NCI-H187 treated with DMSO at 0.1 percent for 48 hours (cell line): ENCODE results near the gene CFAP157.

Experiments used
- DNase-seq: peaks from one replicate; lab custom pipeline; 2025; lab: John Stamatoyannopoulos, UW

Gene CFAP157

DNA sequence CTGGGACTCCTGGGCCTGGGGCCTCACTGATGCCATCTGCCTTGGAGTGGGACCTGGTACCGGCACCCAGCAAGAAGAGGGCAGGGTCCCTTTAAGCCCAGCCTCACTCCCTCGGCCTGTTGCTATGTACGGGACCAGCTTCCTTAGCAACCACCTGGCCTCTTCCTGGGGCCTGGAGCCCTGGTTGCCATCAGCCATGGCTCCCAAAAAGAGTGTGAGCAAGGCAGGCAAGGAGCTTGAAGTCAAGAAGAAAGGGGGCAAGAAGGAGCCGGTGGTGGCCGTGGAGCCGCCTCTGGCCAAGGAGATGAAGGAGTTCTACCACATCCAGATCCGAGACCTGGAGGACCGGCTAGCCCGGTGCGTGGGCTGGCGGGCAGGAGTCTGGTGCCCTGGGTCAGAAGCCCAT lies at the start of gene CFAP157:
CFAP157 (plus strand) TSS at position 153 of the 406 bp plus-strand sequence; CDS start at position 197, 44 bp downstream.
- no peak for DNase-seq

GRCh38 chr9:127658428-127658827 lies 48.4 kb upstream of the CFAP157 start:
- DNase-seq = no peak

DNA sequence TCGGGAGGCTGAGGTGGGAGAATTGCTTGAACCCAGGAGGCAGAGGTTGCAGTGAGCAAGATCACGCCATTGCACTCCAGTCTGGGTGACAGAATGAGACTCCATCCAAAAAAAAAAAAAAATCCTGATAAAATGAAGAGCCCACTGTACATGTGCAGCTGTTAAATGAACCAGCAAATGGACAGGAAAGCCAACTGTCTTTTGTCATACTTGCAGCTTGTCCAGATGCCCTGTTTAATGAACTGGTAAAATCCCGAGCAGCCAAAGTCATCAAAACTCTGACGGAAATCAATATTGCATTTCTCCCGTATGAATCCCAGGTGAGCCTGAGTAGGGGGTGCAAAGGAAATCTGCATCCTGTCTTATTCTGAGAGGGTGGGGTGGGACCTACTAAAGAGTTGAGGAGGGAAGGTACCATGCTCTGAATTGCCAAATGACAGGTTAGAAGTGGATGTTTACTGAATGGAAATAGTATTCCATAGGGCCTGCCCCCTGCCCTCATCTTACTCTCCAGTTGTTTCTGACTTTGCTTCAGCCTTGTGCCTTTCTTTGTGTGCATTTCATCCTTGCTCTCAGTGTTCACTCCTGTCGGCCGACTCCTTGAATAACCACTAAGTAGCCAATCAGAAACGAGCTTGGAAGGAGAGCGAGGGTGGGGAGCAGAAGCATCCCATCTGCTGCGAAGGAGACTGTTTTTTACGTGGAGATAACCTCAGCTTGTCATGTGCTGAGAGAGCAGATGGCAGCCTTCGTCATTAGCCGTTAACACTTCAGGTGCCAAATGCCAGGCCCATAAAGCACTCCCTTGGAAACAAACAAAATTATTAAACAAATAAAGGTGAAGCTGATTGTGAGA lies 45.7 kb upstream of the CFAP157 start:
- no peak for DNase-seq

GRCh38 chr9:127662617-127663016 lies 44.2 kb upstream of the CFAP157 start:
- no peak for DNase-seq

DNA sequence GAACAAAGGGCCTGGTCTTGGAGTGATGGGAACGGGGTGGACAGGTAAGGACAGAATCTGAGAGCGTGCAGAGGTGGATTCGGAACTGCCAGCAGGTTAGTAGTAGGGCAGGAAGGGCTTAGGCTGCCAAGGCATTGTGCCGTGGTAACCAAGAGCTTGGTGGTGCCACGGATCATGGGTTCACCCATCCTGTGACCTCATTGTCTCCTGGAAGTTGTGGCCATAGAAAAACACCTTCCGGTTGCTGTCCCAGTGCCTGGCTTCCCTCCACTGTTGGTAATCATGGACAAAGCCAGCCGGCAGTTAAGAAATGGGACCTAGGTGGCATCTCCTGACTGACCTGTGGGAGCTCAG lies 42.5 kb upstream of the CFAP157 start:
- no peak for DNase-seq

GRCh38 chr9:127664678-127665507 lies 41.9 kb upstream of the CFAP157 start:
- no peak for DNase-seq

GRCh38 chr9:127667127-127667844 lies 39.5 kb upstream of the CFAP157 start:
- no peak for DNase-seq

DNA sequence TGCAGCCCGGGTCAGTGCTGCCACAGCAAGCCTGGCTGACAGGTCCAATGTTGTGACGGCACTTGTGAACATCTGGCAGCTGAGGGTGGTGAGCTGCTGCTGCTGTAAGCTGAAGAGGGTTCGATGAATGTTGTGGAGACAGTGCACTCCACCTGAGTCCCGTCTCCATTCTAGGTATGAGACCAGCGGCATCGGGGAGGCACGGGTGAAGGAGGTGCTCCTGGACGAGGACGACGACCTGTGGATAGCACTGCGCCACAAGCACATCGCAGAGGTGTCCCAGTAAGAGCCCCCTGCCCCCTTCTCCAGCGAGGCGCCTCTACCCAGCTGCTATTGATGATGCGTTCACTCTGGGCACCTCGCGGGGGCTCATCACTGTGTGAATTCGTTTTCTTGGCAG lies 38.9 kb upstream of the CFAP157 start:
- no peak for DNase-seq

DNA sequence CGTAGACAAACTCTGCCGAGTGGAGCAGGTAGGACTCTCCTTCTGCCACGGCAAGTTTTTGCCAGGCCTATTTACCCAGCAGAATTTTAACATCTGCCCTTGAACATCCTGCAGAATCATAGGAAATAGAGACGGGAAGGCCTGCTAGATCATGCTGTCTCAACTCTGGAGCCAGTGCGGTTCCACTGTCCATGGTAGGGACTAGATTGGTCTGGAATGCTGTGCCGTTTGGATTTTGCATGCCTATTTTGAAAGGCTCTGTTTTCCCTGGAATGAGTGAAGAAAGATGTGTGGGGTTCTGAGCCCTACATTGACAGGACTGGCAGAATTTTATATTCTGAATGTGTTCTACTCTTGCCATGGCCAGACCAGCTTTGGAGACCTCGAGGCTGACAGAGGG lies 33.6 kb upstream of the CFAP157 start:
- no peak for DNase-seq

DNA sequence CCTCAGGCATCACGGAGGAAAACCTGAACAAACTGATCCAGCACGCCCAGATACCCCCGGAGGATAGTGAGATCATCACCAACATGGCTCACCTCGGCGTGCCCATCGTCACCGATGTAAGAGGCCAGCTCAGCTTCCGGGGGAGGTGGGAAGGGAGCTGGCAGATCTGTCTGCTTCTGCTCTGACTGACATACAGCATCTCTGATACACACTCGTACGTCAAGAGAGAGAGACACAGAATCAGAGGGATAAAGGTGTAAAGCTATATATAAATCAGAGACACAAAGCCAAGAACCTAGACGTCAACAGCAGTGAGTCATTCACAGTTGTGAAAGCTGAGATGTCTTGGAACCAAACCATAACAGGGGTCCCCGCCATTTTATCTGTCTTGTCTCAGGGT lies 30.1 kb upstream of the CFAP157 start:
- DNase-seq = no peak

GRCh38 chr9:127679506-127679905 lies 27.3 kb upstream of the CFAP157 start:
- DNase-seq = no peak

DNA sequence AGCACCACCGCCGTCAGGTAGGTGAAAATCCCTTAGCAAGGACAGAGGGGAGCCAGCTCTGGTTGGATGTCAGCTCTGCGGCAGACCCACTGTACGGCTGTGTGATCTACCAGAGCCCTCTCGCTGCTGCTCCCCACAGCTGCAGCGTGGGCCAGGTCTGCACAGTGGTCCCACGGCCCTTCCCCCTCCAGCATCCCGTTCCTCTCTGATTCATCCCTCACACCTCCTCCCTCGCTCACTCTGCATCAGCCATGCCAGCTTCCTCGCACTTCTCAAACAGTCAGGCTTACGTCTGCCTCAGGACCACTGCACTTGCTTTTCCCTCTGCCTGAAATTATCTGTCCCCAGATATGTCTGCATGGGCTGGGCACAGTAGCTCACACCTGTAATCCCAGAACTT lies 26.6 kb upstream of the CFAP157 start:
- no peak for DNase-seq

DNA sequence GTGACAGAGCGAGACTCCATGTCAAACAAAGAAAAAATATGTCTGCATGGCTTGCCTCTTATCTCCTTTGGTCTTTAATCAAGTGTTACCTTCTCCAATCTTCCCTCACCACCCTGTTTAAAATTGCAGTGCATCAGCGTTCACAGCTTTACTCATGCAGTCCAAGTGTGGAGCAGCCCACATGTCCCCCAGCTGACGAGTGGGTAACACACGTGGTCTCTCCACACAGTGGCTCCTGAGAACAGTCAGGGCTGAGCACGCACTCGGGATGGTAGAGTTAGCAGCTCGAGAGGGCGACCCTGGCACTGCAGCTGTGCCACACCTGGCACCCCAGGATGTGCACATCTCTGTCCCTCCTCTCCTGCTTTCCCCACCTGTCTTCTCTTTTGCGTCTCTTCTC lies 25.9 kb upstream of the CFAP157 start:
- no peak for DNase-seq

- no peak for DNase-seq
Observed at GRCh38 chr9:127682351-127683136, 24.2 kb upstream of the CFAP157 start.

DNA sequence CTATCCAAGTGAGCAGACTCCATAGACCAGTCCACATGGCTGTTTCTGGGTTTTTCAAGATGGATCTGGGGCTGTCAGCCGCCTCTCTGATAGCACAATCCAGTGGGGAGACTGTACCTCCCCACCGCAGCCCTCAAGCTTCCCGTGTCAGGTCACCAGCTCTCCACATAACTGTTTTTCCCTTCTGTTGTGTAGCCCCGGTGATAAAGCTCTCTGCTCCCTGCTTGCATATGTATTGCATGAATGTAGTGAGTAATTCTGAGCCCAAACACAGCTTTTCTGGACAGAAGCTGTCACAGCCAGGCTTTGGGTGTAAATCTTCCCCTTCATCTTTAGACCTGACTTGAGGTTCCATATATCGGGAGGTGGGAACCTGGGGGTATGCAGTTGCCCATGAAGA lies 23.1 kb upstream of the CFAP157 start:
- DNase-seq = no peak

GRCh38 chr9:127684576-127684975 lies 22.2 kb upstream of the CFAP157 start:
- no peak for DNase-seq

GRCh38 chr9:127686461-127687393 lies 20.1 kb upstream of the CFAP157 start:
- DNase-seq = no peak

GRCh38 chr9:127689329-127690000 lies 17.3 kb upstream of the CFAP157 start:
- no peak for DNase-seq

DNA sequence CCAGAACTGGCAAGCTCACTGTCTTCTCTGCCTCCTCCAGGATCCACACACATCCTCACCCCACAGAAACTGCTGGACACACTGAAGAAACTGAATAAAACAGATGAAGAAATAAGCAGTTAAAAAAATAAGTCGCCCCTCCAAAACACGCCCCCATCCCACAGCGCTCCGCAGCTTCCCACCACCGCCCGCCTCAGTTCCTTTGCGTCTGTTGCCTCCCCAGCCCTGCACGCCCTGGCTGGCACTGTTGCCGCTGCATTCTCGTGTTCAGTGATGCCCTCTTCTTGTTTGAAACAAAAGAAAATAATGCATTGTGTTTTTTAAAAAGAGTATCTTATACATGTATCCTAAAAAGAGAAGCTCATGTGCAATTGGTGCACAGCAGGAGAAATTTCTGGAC lies 16.1 kb upstream of the CFAP157 start:
- DNase-seq = no peak

DNA sequence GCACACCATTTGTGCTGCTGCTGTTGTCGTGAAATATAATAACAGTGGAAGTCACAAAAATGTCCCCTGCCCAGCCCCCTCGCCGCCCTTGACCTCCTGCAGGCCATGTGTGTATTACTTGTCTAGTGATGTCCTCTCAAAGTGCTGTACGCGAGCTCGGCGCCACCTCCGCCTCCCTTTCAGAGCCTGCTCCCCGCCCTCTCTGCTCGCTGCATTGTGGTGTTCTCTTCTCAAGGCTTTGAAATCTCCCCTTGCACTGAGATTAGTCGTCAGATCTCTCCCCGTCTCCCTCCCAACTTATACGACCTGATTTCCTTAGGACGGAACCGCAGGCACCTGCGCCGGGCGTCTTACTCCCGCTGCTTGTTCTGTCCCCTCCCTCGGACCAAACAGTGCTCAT lies 14.7 kb upstream of the CFAP157 start:
- no peak for DNase-seq
